ENCODE data around the gene MAML2.

Gene MAML2

GRCh38 chr11:96134602-96135001 lies 208.4 kb downstream of the MAML2 start:
- no peak for DNase-seq

DNA sequence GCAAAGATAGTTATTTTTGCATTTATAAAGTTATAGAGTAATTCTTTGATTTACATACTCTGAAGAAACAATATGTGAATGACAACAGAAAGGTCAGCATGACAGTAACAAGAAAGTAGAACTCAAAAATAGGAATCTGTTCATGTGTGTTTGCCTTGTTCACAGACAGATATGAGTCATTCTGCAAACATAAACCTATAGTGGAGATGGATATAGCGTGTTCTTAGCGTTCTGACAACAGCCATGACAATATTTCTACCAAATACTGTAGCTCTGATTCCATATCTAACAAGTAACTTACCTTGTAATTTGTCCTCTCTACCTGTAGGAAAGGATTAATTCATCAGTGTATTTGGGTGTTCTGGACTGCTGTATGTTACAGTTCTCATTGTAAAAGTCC lies 210.6 kb downstream of the MAML2 start:
- DNase-seq: no peak

GRCh38 chr11:96130061-96130620 lies 212.9 kb downstream of the MAML2 start:
- DNase-seq: no peak

GRCh38 chr11:96127596-96127959 lies 215.4 kb downstream of the MAML2 start:
- DNase-seq: no peak

DNA sequence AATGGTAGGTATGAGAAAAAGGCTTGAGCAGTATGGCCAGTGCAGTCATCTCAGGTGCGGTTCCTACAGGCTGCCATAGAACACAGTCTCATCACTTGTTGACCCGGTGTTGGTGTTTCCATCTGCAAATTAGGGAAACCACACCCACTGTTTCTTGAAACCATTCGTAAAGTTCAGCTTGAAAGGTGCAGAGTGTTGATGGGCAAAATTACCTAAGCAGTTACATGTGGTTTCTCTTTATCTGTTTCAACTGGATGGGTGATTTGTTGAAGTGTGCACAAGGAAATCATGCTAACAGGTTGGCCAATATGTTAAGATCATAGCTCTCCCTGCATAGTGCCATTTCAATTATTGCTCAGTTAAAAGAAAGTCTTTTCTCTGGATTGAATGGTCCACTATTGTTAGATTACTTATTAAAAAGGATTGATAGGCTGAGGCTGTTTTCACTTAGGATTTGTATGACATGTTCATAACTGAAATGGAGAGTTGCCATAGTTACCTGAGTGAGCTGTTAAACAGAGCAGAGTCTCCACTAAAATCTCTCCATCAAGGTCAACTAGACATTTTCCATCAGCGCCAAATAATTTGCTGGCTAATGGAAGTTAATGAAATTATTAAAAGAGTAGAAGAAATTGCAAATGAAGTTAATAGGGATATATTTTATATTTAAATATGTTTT lies 215.9 kb downstream of the MAML2 start:
- no peak for DNase-seq

DNA sequence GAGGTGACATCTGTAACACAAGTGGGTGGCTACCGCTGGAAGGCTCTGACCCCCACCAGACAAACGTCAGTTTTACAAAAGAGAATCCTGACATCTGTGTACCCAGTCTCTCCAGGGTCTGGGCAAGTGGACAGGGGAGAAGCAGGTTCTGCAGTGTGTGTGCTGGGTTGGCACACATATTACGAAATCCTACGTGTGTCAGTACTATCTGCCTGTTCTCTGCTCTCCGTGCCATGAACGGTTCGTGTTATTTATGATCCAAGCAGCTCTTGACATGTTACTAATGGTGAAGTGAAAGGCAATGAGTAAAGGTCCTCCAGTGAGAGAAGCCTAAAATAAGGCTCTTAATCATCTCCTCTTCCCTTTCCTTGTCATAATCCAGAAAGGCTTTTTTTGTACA lies 217.6 kb downstream of the MAML2 start:
- DNase-seq: no peak

GRCh38 chr11:96124155-96124554 lies 218.8 kb downstream of the MAML2 start:
- DNase-seq: no peak

GRCh38 chr11:96123301-96123700 lies 219.7 kb downstream of the MAML2 start:
- no peak for DNase-seq

- no peak for DNase-seq
These were observed 220.4 kb downstream of the MAML2 start for GRCh38 chr11:96122601-96123074.

GRCh38 chr11:96119211-96119610 lies 223.8 kb downstream of the MAML2 start:
- no peak for DNase-seq

GRCh38 chr11:96116376-96116775 lies 226.6 kb downstream of the MAML2 start:
- DNase-seq: no peak

- DNase-seq: no peak
These were observed 228.6 kb downstream of the MAML2 start for GRCh38 chr11:96114178-96115064.

- no peak for DNase-seq
These were observed 229.8 kb downstream of the MAML2 start for GRCh38 chr11:96113193-96113681.

- DNase-seq: no peak
These were observed 230.5 kb downstream of the MAML2 start for GRCh38 chr11:96112192-96113128.

DNA sequence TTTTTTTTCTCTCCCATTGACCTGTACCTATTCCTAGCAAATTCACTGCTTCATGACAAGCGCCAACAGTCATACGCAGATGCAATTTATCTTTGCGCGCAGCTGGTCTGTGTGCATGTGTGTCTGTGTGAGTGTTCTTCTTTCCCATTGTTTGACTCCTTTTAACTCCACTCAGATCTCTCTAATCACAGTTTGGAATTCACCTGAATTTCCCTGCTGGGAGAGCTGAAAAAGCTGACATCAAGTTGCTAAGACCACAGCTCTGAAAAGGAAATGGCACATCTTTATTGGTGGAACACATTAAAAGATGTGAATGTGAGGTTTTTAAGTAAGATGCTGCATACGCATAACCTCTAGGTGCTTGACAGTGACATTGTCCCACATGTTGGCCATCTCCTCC lies 231.7 kb downstream of the MAML2 start:
- DNase-seq: no peak

GRCh38 chr11:96110302-96110701 lies 232.7 kb downstream of the MAML2 start:
- no peak for DNase-seq

GRCh38 chr11:96109331-96110030 lies 233.5 kb downstream of the MAML2 start:
- no peak for DNase-seq

DNA sequence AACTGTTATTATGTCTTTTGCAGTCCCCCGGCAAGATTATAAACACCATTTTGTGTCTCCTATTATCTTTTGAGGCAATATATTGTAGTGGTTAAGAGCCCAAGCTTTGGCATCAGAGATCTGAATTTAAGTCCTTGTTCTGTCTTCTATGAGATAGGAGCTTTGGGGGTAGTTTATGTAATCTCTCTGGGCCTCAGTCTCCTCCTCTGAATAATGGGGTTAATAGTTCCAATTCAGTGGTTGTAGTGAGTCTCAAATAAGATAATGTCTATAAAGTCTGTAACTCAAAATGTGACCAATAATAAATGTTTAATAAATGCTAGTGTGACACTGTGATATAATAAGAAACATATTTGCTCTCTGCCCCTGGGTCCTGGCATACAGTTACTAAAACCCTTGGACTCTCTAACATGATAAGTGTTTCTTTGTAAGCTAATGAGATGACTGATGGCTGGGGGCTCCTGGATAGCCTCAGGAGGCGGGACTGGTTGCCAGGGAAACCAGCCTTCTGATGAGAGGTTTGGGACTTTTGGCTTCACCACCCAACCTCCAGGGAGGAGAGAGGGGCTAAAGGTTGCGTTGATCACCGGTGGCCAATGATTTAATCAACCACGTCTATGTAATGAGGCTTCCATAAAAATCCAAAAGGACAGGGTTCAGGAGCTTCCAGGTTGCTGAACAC lies 235.7 kb downstream of the MAML2 start:
- DNase-seq: no peak

DNA sequence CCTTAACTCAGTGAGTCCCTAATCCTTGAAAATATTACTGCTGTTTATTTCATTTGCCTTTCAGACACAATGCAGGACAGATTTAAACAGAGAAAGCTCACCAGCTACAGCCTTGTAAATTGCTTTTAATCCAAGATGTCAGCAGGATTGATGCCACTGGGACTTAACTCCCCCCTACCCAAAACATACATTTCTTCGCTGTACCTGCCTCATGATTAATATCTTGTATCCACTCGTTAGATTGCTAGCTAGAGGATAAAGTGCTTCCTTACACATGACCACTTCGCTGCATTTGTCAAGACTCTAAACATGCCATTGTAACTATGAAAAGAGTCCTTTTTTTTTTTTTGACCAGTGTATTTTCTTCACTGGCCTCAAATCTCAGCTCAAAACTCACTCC lies 236.3 kb downstream of the MAML2 start:
- no peak for DNase-seq

DNA sequence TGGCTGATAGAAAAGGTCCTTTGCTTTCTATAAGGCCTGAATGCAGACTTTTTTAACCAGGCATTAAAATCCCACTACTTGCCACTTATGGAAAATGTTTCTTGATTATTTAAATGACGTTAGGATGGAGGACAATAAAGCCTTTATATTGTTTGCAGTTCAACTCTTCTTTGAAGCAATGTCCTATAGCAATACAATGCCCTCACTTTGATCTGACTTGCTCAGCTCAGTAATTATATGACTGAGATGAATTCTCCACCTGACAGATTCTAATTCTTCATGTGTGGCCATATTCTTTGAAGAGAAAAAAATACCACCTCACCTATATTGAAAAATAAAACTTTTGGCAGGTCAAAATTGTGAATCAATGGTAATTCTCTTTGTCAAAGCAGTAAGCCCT lies 237.1 kb downstream of the MAML2 start:
- DNase-seq: no peak

Data from nucleus accumbens (tissue), 56 donors.